Putamen (tissue), 1 donor: ENCODE results near the gene THRAP3.

ENCODE experiments used
- DNase-seq: peaks from one replicate; pipeline ENCODE4 v3.0.0-alpha.2; 2016; ENCODE audit warnings: low spot score

The THRAP3 gene

GRCh38 chr1:36323636-36324352 is 99.6 kb downstream of the THRAP3 start, which contains the start of gene EVA1B:
Gene EVA1B, minus strand, starts transcription at chr1:36323645. Its CDS starts 608 bp downstream, at chr1:36323037.
- DNase-seq = no peak

DNA sequence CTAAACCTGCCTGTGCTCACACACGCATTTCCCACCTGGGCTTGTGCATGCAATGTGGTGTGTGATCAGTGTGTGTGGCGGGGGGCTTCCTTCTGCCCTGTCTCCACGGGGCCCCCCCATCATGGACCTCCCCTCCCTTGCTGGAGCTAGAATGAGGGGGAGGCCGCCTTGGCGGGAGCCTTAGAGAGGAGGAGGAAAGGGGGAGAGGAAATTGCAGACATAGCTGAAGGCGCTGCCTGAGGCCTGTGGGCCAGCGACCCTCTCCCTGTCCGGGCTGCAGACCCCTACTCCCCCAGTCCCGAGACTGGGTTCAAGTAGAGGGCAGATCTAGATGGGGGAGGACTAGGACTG is 100.1 kb downstream of the THRAP3 start:
- DNase-seq = no peak

DNA sequence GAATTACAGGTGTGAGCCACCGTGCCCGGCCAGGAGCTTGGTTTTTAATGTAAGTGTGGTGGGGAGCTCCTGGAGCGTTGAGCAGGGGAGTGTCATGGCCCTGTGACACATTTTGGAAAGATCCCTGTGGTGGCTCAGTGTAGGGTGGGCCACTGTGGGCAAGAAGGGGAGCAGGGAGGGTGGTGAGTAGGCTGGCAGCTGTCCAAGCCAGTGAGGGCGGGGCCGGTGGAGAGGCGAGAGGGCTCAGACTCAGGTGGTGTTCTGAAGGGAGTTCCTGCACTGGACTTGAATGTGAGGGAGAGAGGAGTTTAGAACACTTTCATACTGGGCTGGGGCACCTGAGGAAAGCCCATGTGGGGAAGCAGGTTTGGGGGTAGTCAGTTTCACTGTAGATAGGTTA is 102.3 kb downstream of the THRAP3 start:
- DNase-seq = no peak

DNA sequence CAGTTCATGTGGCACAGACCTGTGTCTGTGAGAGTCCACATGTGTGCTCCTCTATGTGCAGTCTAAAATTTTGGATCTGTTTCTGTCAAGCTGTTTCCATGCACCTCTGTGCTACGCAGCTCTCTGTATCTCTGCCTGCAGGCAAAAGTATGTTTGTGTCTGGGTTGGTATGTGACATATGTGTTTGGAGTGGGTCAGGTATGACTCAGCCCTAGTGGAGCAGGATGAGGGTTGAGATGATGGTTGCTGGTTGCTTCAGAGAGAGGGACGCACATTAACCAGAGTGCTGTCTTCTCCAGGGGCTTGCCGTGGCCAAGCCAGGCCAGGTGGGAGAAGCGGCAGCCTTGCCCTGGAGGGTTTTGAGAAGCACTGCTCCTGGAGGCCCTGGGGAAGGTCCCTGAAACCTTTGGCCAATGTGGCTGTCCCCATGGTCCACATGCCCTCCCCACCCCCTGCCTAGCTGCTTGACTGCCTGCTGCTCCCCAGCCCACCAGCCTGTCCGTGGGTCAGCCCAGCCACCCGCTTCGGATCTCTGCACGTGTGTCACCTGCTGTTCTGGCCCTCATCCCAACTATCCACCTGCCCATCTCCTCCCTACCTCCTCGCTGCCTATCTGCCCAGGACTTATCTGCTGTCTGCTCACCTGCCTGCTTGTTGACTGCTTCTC is 103.3 kb downstream of the THRAP3 start:
- DNase-seq = no peak

DNA sequence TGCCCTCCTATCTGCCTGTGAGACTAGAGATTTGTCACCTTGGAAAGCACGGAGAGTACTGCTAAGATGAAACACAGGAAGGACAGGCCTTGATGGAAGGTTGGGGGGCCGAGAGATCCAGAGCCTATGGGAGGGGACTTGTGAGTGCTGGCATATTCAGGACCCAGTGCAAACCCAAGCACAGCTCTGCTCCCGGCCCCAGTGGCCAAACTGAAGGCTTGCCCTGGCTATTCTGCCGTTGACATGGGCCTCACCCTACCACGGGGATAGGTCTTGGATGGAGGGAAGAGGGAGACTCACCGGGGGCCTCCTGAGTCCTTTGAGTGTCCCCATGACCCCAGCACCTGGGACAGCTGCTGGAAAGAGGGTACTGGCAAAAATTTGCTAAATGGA is 103.8 kb downstream of the THRAP3 start:
- DNase-seq = no peak

DNA sequence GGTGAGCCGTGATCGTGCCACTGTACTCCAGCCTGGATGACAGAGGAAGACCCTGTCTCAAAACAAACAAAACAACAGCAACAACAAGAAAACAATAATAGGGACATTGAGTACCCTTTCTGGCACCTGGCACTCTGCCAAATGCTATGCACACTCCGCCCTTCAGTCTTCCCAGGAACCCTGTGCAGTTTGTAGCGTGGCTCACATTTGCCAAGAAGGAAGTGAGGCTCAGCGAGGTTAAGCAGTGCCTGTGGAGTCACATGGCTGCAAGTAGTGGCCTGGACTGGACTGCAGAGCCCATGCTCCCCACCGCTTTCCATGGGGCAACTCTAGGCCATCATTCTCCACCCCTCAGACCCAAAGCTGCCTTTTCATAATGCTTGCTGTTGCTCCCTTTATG is 104.5 kb downstream of the THRAP3 start:
- DNase-seq = no peak

DNA sequence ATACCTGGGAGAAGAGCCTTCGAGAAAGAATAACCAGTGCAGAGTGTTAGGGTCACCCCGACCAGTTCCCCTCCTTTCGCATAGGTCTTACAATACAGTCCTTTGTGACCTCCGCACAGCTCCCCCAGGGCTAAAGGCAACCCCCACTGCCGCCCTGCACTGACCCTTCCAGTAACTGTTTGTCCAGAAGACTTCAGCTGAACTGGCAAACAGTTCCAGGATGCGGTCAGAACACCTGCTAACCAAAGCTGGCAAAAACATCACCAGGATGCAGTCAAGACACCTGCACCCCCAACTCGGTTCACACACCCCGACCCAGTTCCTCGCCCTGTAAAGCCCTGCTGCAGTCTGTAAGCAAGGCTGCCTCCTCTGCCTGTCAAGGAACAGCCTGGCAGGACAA is 105.6 kb downstream of the THRAP3 start:
- no peak for DNase-seq

GRCh38 chr1:36330940-36331339 is 106.7 kb downstream of the THRAP3 start:
- DNase-seq = no peak

- DNase-seq = no peak
Observed at GRCh38 chr1:36337830-36338229, 113.6 kb downstream of the THRAP3 start.

- no peak for DNase-seq
Observed at GRCh38 chr1:36339215-36339614, 115.0 kb downstream of the THRAP3 start.

GRCh38 chr1:36339615-36340014 is 115.4 kb downstream of the THRAP3 start:
- DNase-seq = no peak

- no peak for DNase-seq
Observed at GRCh38 chr1:36341626-36342320, 117.5 kb downstream of the THRAP3 start.

DNA sequence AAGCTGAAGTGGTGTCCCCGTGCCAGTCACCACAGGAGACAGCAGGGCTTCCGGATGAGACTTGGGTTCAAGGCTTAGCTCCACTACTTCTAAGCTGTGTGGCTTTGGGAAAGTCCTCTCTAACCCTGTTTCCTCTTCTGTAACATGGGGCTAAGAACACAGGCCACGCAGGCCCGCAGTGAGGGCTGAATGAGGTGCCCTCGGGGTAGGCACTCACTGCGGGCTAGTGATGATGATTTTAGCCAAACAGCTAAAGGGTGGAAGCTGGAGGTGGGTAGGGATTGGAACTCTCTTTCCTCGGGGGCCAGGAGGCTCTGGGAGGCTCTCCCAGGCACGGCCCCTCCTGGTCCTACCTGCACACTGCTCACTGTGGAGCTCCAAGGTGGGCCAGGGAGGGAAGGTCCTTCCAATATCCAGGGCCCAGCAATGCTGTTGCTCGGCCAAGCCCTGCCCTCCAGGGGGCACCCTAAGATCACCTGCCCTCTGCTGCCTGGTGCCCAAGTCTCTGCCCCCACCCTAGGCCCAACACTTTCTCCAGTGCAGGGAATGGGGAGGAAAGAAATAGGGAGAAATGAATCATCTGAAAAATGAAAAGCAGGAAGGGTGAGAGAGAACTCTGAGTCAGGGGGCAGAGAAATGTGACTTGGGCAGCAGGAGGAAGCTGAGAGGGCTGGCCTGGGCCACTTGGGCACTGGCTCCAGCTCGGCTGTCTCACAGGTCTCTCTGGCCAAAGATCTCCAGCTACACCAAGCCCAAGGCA is 118.4 kb downstream of the THRAP3 start:
- no peak for DNase-seq

- DNase-seq = no peak
Observed at GRCh38 chr1:36343651-36344394, 119.6 kb downstream of the THRAP3 start.

DNA sequence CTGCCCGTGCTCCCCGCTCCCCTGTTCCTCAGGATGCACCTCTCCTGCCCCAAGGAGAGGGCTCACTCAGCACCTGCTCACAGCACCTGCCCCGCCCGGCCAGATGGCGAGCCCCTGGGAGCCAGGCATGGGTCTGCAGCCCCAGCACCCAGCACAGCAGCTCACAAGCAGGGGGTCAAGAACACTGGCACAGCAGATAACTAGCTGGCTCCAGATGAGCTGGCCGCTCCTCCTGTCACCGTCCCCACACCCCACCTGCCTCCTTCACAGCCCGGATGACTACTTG is 120.1 kb downstream of the THRAP3 start:
- DNase-seq = no peak

GRCh38 chr1:36345353-36345752 is 121.1 kb downstream of the THRAP3 start:
- DNase-seq = no peak

GRCh38 chr1:36346741-36347370 is 122.6 kb downstream of the THRAP3 start:
- no peak for DNase-seq

- no peak for DNase-seq
Observed at GRCh38 chr1:36349241-36349671, 125.0 kb downstream of the THRAP3 start.

- DNase-seq = no peak
Observed at GRCh38 chr1:36349839-36350238, 125.6 kb downstream of the THRAP3 start.

- DNase-seq = no peak
Observed at GRCh38 chr1:36350659-36351226, 126.5 kb downstream of the THRAP3 start.
